ENCODE results near the gene ST8SIA4.

The ST8SIA4 gene

GRCh38 chr5:100903039-100903887 is at the start of gene ST8SIA4:
Gene ST8SIA4, minus strand, starts transcription at chr5:100903282. Its CDS starts 327 bp downstream, at chr5:100902955.
- peak; percentile 91 for DNase-seq

- no peak for DNase-seq
Measured at GRCh38 chr5:100950985-100951384, 47.9 kb upstream of the ST8SIA4 start.

GRCh38 chr5:100913298-100913697 is 10.2 kb upstream of the ST8SIA4 start:
- DNase-seq = no peak

GRCh38 chr5:100909034-100909433 is 6.0 kb upstream of the ST8SIA4 start:
- no peak for DNase-seq

- DNase-seq = peak; percentile 59 to 71
Measured at GRCh38 chr5:100905259-100905914, 2.3 kb upstream of the ST8SIA4 start.

GRCh38 chr5:100904259-100904861 is 1.3 kb upstream of the ST8SIA4 start:
- peak; percentile 35 to 42 for DNase-seq

GRCh38 chr5:100902440-100903038 is 543 bp downstream of the ST8SIA4 start:
- peak; percentile 33 to 38 for DNase-seq

- peak; percentile 95 for DNase-seq
Measured at GRCh38 chr5:100901821-100902341, 1.2 kb downstream of the ST8SIA4 start.

- DNase-seq = peak; percentile 90 to 91
Measured at GRCh38 chr5:100900796-100901781, 2.0 kb downstream of the ST8SIA4 start.

- DNase-seq = peak; percentile 66 to 72
Measured at GRCh38 chr5:100900142-100900795, 2.8 kb downstream of the ST8SIA4 start.

GRCh38 chr5:100899675-100900074 is 3.4 kb downstream of the ST8SIA4 start:
- no peak for DNase-seq

GRCh38 chr5:100898504-100899346 is 4.4 kb downstream of the ST8SIA4 start:
- peak; percentile 48 to 50 for DNase-seq

GRCh38 chr5:100896054-100896453 is 7.0 kb downstream of the ST8SIA4 start:
- DNase-seq = no peak

GRCh38 chr5:100890461-100891008 is 12.5 kb downstream of the ST8SIA4 start:
- DNase-seq = peak; percentile 48 to 49

GRCh38 chr5:100889896-100890295 is 13.2 kb downstream of the ST8SIA4 start:
- no peak for DNase-seq

GRCh38 chr5:100889165-100889743 is 13.8 kb downstream of the ST8SIA4 start:
- DNase-seq = no peak

- DNase-seq = no peak
Measured at GRCh38 chr5:100877274-100877673, 25.8 kb downstream of the ST8SIA4 start.

- DNase-seq = no peak
Measured at GRCh38 chr5:100872408-100873190, 30.5 kb downstream of the ST8SIA4 start.
